IPS-NIHi7 (cell line): Measurements from ENCODE around the gene GDNF.
"Not testable (repeated sequence)": the region's sequence is repeated elsewhere in the genome, so short reads cannot be mapped to it uniquely, and the experiment has no call there.

Experiments
- DNase-seq: peaks from one replicate; pipeline ENCODE4 v3.0.0; 2012; ENCODE audit warnings: mixed read lengths; ENCODE audit errors: extremely low spot score

GDNF gene

GRCh38 chr5:37781409-37781808 lies 58.4 kb downstream of the GDNF start:
- DNase-seq = not testable (repeated sequence)

GRCh38 chr5:37777432-37778130 lies 62.3 kb downstream of the GDNF start:
- no peak for DNase-seq

GRCh38 chr5:37776826-37777225 lies 63.0 kb downstream of the GDNF start:
- no peak for DNase-seq

- DNase-seq = no peak
These were observed 64.8 kb downstream of the GDNF start for GRCh38 chr5:37774912-37775483.

GRCh38 chr5:37773809-37774208 lies 66.0 kb downstream of the GDNF start:
- DNase-seq = no peak

GRCh38 chr5:37772255-37772654 lies 67.6 kb downstream of the GDNF start:
- DNase-seq = no peak

GRCh38 chr5:37771731-37772130 lies 68.1 kb downstream of the GDNF start:
- DNase-seq = no peak

- no peak for DNase-seq
These were observed 68.6 kb downstream of the GDNF start for GRCh38 chr5:37771203-37771611.

- no peak for DNase-seq
These were observed 69.1 kb downstream of the GDNF start for GRCh38 chr5:37770786-37771185.

GRCh38 chr5:37769840-37770239 lies 70.0 kb downstream of the GDNF start:
- no peak for DNase-seq

GRCh38 chr5:37769108-37769507 lies 70.7 kb downstream of the GDNF start:
- DNase-seq = no peak

- DNase-seq = no peak
These were observed 71.5 kb downstream of the GDNF start for GRCh38 chr5:37768371-37768770.

- DNase-seq = no peak
These were observed 71.9 kb downstream of the GDNF start for GRCh38 chr5:37767961-37768360.

GRCh38 chr5:37767251-37767650 lies 72.6 kb downstream of the GDNF start:
- no peak for DNase-seq
